Panc1 (cell line): ENCODE measurements around the gene ADSS2. TPM values are rescaled to one million over a fixed set of nuclear protein-coding genes. Genes with fewer than 3 reads are reported as not detected.

Experiments
- ATAC-seq: fragments of 200-7000 bp; cut with Tn5 transposase; 2 replicates; pipeline ENCODE4 v1.9.1; 2020; ENCODE audit warnings: mild to moderate bottlenecking, moderate library complexity
- BruUV-seq: library from RNA; stranded (reverse); fragments of 400-500 nt; replicated peaks from 2 replicates; lab custom pipeline; 2021; lab: Mats Ljungman, UMichigan
- CTCF ChIA-PET: fragments of 300-600 bp; sonication (Branson Sonifier 250); formaldehyde crosslinking; loops from one replicate; lab custom pipeline; 2022; ENCODE audit warnings: antibody characterized with exemption; lab: Charles Lee
- POLR2A ChIA-PET: fragments of 300-600 bp; sonication (Branson Sonifier 250); formaldehyde crosslinking; loops from one replicate; lab custom pipeline; 2022; ENCODE audit warnings: antibody characterized with exemption; lab: Charles Lee
- DNase-seq: peaks from one replicate; pipeline ENCODE4 v3.0.0-alpha.2; 2010; ENCODE audit warnings: low read depth, low spot score
- H3K27ac ChIP-seq: 2 replicates; pipeline ENCODE4 v1.5.1; 2011; ENCODE audit warnings: mild to moderate bottlenecking, low read length, inconsistent platforms
- H3K27me3 ChIP-seq: fragments of 200-500 bp; sonication (Bioruptor generic); 2 replicates; pipeline ENCODE4 v1.6.0; 2014; ENCODE audit warnings: low read length, inconsistent platforms; ENCODE audit not compliant: control insufficient read depth, insufficient read depth
- H3K36me3 ChIP-seq: fragments of 200-500 bp; sonication (Bioruptor generic); 2 replicates; pipeline ENCODE4 v1.5.1; 2014; ENCODE audit warnings: inconsistent platforms, mild to moderate bottlenecking, low read length, moderate library complexity; ENCODE audit not compliant: control insufficient read depth, insufficient read depth
- H3K4me1 ChIP-seq: 2 replicates; pipeline ENCODE4 v1.5.1; 2011; ENCODE audit warnings: inconsistent platforms, mild to moderate bottlenecking, low read length, moderate library complexity; ENCODE audit not compliant: control insufficient read depth, insufficient read depth
- H3K4me3 ChIP-seq, 2 experiments: 2 replicates each; pipeline ENCODE4 v1.5.1; 2011 to 2012; ENCODE audit warnings: low read depth in 2 of 2, low read length in 2 of 2, mild to moderate bottlenecking in 2 of 2, inconsistent platforms in 1 of 2, moderate library complexity in 1 of 2
- H3K9me3 ChIP-seq: fragments of 200-500 bp; sonication (Bioruptor generic); 2 replicates; pipeline ENCODE4 v1.5.1; 2014; ENCODE audit warnings: low read depth, mild to moderate bottlenecking, inconsistent platforms, low read length, moderate library complexity; ENCODE audit not compliant: control insufficient read depth, insufficient read depth
- CTCF ChIP-seq: fragments of 450-650 bp; IDR thresholded peaks from 2 replicates; pipeline ENCODE4 v1.5.1; 2017; ENCODE audit warnings: mild to moderate bottlenecking
- POLR2AphosphoS5 ChIP-seq: IDR thresholded peaks from 2 replicates; pipeline ENCODE4 v1.6.1; 2012; ENCODE audit warnings: mild to moderate bottlenecking, low read depth, low read length, moderate library complexity
- REST ChIP-seq, 2 experiments: IDR thresholded peaks; 2 replicates each; pipeline ENCODE4 v1.6.1; 2011 to 2012; ENCODE audit warnings: low read depth in 2 of 2, control low read depth in 1 of 2, low read length in 1 of 2, mild to moderate bottlenecking in 1 of 2, moderate library complexity in 1 of 2; ENCODE audit not compliant: insufficient read depth in 1 of 2
- SIN3A ChIP-seq: IDR thresholded peaks from 2 replicates; pipeline ENCODE4 v1.6.1; 2012; ENCODE audit warnings: low read depth, mild to moderate bottlenecking, low read length, moderate library complexity, borderline replicate concordance; ENCODE audit not compliant: insufficient read depth
- TCF7L2 ChIP-seq: IDR thresholded peaks from 2 replicates; pipeline ENCODE4 v1.6.1; 2011; ENCODE audit warnings: mild to moderate bottlenecking, low read depth, low read length, inconsistent platforms
- in situ Hi-C: cut with HindIII; loops from 2 replicates; pipeline ENCODE4 v1.10.0; 2016; ENCODE audit warnings: low sequenced_read_pairs, low pct_unique_long_range_greater_than_20kb
- intact Hi-C: fragments of 100-400 bp; cut with micrococcal nuclease; formaldehyde crosslinking; loops from one replicate; pipeline ENCODE4 v1.10.0; 2022; ENCODE audit not compliant: unreplicated experiment
- total RNA-seq: library from RNA; stranded (reverse); gene quantifications from one replicate; pipeline ENCODE4 v1.2.1, GENCODE V29; 2021; ENCODE audit not compliant: unreplicated experiment

The ADSS2 gene
- total RNA-seq, 1 experiment from 2014 or later = 42.2 TPM

- Histone ChIP-seq H3K27ac (no peak overlapping the region), H3K9me3 (no peaks in the 10 kb centered on the region), H3K4me3 (no peak overlapping the region), H3K4me1 (no peaks in the 10 kb centered on the region), H3K36me3 (no peaks in the 10 kb centered on the region), H3K27me3 (no peaks in the 10 kb centered on the region)
- ChIA-PET POLR2A (no interaction called here), CTCF (no interaction called here)
- in situ Hi-C loops = no loop called here
- ATAC-seq (no peak), DNase-seq (no peak)
- intact Hi-C loops = no loop called here
- no TSS peak for BruUV-seq
- no peak for TF ChIP-seq TCF7L2
- TF ChIP-seq POLR2AphosphoS5 = no peak
- no peak for TF ChIP-seq REST (IDR thresholded peaks at IDR 0.05; ENCODE audit: insufficient read depth in 1 of 2, low read depth in 2 of 2, low read length in 1 of 2)
- no peak for TF ChIP-seq SIN3A
- no peak for TF ChIP-seq CTCF
These were observed 62.7 kb downstream of the ADSS2 start for GRCh38 chr1:244388961-244389360.

- intact Hi-C loops (no loop called here), in situ Hi-C loops (no loop called here)
- TF ChIP-seq CTCF = no peak
- TF ChIP-seq SIN3A = no peak
- TF ChIP-seq TCF7L2 = no peak
- TF ChIP-seq REST (IDR thresholded peaks at IDR 0.05; ENCODE audit: insufficient read depth in 1 of 2, low read depth in 2 of 2, low read length in 1 of 2) = no peak
- no peak for TF ChIP-seq POLR2AphosphoS5
- no peaks in the 10 kb centered on the region for H3K9me3 ChIP-seq
- H3K4me1 ChIP-seq = no peaks in the 10 kb centered on the region
- ChIA-PET POLR2A (no interaction called here), CTCF (no interaction called here)
- DNase-seq = no peak
- H3K36me3 ChIP-seq = no peaks in the 10 kb centered on the region
- no peak overlapping the region for H3K27ac ChIP-seq
- no peak for ATAC-seq
- H3K27me3 ChIP-seq = no peaks in the 10 kb centered on the region
- no TSS peak for BruUV-seq
- H3K4me3 ChIP-seq = no peak overlapping the region
These were observed 64.3 kb downstream of the ADSS2 start for GRCh38 chr1:244387415-244387814.
